ENCODE results near the gene HEATR3.

HEATR3 gene

DNA sequence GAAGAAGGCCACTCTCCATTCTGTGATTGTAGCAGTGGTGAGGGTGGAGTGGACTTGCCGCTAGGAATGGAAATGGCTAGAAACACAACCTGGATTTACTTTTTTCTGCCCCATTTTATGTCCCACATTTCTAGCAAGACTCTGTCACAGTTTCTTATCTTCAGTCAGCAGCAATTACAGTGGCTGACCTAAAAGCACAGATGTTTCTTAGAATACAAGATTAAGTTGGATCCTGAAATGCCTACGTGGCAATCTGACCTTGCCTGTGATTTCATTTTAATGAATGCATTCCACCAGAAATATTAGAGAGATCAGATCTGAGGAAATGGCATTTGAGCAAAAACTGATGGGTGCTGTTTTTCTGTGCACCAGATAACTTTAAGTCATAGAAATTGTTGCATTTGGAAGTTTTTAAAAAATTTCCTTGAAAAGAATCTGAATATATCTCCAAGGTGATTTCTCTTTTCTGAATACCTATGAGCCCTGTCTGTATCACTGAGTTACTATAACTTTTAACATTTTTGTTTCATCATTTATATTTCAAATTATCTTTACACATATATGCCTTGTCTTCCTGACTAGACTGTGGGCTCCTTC is 5.4 kb downstream of the HEATR3 start:
- H3K36me3 ChIP-seq (ENCODE audit: insufficient read depth, low read length): peaks cover 5% of the 10 kb centered on the region; the same call in 1 of the 2 replicates

DNA sequence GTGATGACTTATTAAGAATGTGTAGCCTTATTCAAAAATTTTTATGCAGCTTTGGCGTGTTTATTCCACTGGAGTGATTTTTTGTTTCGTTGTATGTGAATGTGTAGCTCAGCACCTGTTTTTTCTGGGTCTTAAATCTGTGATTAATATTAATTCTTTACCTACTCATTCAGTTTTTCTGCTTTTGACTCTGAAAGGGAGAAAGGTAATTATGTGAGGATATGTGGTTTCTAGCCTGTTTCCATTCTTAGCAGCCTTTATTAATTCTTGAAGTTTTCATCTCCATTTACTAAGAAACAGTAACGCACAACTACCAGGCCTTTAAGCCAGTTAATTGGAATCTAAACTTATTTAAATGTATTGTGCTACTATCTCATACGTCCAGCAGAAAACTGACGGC is 7.0 kb downstream of the HEATR3 start:
- H3K4me1 ChIP-seq (ENCODE audit: insufficient read depth, low read length, poor library complexity, severe bottlenecking): peaks cover 55% of the 10 kb centered on the region
- TF ChIP-seq CTCF (conservative IDR thresholded peaks at IDR 0.05; ENCODE audit: low read length) (no peak), EZH2phosphoT487 (IDR thresholded peaks at IDR 0.05; ENCODE audit: borderline replicate concordance) (no peak)
- peaks cover 4% of the 10 kb centered on the region; the same call in 1 of the 2 replicates for H3F3A ChIP-seq (ENCODE audit: low read depth)
- H3K9me3 ChIP-seq (ENCODE audit: insufficient read depth, low read depth, low read length): no peaks in the 10 kb centered on the region
- peaks cover 37% of the 10 kb centered on the region for H4K20me1 ChIP-seq (ENCODE audit: insufficient read depth, low read length, poor library complexity, severe bottlenecking)
- H3K79me2 ChIP-seq (ENCODE audit: insufficient read depth, low read length): peaks cover 35% of the 10 kb centered on the region
- peaks cover 10% of the 10 kb centered on the region for H3K36me3 ChIP-seq (ENCODE audit: insufficient read depth, low read length)
- no peak overlapping the region for H3K9ac ChIP-seq (ENCODE audit: low read depth, low read length, poor library complexity, severe bottlenecking)
- no peak overlapping the region for H2AFZ ChIP-seq (ENCODE audit: low read length)
- no peak overlapping the region for H3K4me3 ChIP-seq (ENCODE audit: low read length, poor library complexity, severe bottlenecking)
- peak overlapping the region; percentile 4 for H3K4me2 ChIP-seq (ENCODE audit: low read depth, low read length, poor library complexity, severe bottlenecking)
- no peaks in the 10 kb centered on the region for H3K9me2 ChIP-seq (replicated peaks; ENCODE audit: low read depth, low read length)
- no peaks in the 10 kb centered on the region for H3K27me3 ChIP-seq (ENCODE audit: insufficient read depth, low read length, poor library complexity, severe bottlenecking)

More for the DNA sequence above, 5.4 kb downstream of the HEATR3 start:
- H2AFZ ChIP-seq (ENCODE audit: low read length): no peak overlapping the region
- peak overlapping the region; percentile 51 for H3K4me2 ChIP-seq (ENCODE audit: low read depth, low read length, poor library complexity, severe bottlenecking)
- H3K9me2 ChIP-seq (replicated peaks; ENCODE audit: low read depth, low read length): no peaks in the 10 kb centered on the region
- no peaks in the 10 kb centered on the region for H3K27me3 ChIP-seq (ENCODE audit: insufficient read depth, low read length, poor library complexity, severe bottlenecking)
- peaks cover 67% of the 10 kb centered on the region for H3K4me1 ChIP-seq (ENCODE audit: insufficient read depth, low read length, poor library complexity, severe bottlenecking)
- H3F3A ChIP-seq (ENCODE audit: low read depth): peaks cover 4% of the 10 kb centered on the region; the same call in 1 of the 2 replicates
- no peak for TF ChIP-seq CTCF (conservative IDR thresholded peaks at IDR 0.05; ENCODE audit: low read length)
- no peak for TF ChIP-seq EZH2phosphoT487 (IDR thresholded peaks at IDR 0.05; ENCODE audit: borderline replicate concordance)
- peaks cover 46% of the 10 kb centered on the region for H3K79me2 ChIP-seq (ENCODE audit: insufficient read depth, low read length)
- peaks cover 44% of the 10 kb centered on the region for H4K20me1 ChIP-seq (ENCODE audit: insufficient read depth, low read length, poor library complexity, severe bottlenecking)
- no peaks in the 10 kb centered on the region for H3K9me3 ChIP-seq (ENCODE audit: insufficient read depth, low read depth, low read length)
- peak overlapping the region; percentile 18 for H3K4me3 ChIP-seq (ENCODE audit: low read length, poor library complexity, severe bottlenecking)
- H3K9ac ChIP-seq (ENCODE audit: low read depth, low read length, poor library complexity, severe bottlenecking): peak overlapping the region; percentile 30

DNA sequence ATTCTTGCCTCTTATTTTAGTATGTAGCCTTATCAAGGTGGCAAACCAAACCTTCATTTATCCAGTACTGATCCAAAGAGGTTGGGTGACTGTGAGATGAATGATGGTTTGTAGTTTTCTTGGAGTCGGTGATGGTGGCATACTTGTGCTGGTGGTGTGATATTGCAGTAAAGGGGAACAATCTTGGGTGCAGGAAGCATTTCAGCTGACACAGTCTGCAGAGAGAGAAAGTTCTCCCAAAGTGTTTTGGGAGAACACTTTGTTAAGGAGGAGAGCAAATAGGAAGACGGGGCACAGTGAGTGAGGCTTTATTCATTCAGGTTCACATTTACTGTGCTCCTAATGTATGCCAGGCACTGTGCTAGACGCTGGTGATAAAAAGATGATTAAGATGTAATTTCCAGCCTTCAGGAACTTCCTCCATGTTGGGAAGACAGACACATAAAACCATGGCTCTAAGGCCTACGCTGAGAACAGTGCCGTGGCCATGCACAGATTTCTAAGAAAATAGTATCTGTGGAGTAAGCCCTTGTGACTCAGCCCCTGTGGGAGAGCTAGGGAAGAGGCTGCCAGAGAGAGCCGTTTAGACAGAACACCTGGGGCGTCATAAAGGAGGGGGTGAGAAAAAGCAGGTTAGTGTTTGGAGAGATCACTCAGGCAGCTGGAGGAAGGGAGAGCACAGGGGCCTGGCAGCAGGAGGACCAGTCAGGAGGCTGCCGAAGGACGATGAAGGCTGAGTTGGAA is 13.8 kb downstream of the HEATR3 start:
- Histone ChIP-seq H3K4me2 (ENCODE audit: low read depth, low read length, poor library complexity, severe bottlenecking) (no peak overlapping the region), H3K79me2 (ENCODE audit: insufficient read depth, low read length) (0 out of 2 replicates have a peak, but pooled peaks cover 3% of the 10 kb centered on the region), H3K9ac (ENCODE audit: low read depth, low read length, poor library complexity, severe bottlenecking) (no peak overlapping the region), H4K20me1 (ENCODE audit: insufficient read depth, low read length, poor library complexity, severe bottlenecking) (no peaks in the 10 kb centered on the region), H3K4me1 (ENCODE audit: insufficient read depth, low read length, poor library complexity, severe bottlenecking) (no peaks in the 10 kb centered on the region), H3K9me2 (replicated peaks; ENCODE audit: low read depth, low read length) (no peaks in the 10 kb centered on the region), H3K4me3 (ENCODE audit: low read length, poor library complexity, severe bottlenecking) (no peak overlapping the region), H2AFZ (ENCODE audit: low read length) (no peak overlapping the region), H3K27me3 (ENCODE audit: insufficient read depth, low read length, poor library complexity, severe bottlenecking) (no peaks in the 10 kb centered on the region), H3K36me3 (ENCODE audit: insufficient read depth, low read length) (peaks cover 54% of the 10 kb centered on the region), H3K9me3 (ENCODE audit: insufficient read depth, low read depth, low read length) (no peaks in the 10 kb centered on the region), H3F3A (ENCODE audit: low read depth) (no peaks in the 10 kb centered on the region)
- TF ChIP-seq CTCF (conservative IDR thresholded peaks at IDR 0.05; ENCODE audit: low read length) (no peak), EZH2phosphoT487 (IDR thresholded peaks at IDR 0.05; ENCODE audit: borderline replicate concordance) (no peak)
